Measurements from ENCODE around the gene PUM1.

DNA sequence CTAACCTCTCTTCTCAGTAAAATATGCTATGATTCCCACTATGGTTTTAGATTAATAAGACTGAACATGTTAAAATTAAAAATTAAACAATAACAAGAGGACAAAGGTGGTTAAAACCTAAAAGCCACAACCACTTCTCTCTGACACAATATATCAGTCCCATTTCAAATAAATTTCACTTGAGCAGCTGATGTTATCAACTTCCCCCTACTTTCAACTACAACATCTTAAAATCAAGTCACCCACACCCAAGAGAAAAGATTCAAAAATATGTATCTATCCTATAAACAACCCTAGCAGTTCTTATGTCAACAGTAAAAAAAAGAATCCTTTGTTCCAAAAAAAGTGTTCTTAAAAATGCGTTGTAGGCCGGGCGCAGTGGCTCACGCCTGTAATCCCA is 7.5 kb downstream of the PUM1 start:
- TF ChIP-seq, protein P1, sequence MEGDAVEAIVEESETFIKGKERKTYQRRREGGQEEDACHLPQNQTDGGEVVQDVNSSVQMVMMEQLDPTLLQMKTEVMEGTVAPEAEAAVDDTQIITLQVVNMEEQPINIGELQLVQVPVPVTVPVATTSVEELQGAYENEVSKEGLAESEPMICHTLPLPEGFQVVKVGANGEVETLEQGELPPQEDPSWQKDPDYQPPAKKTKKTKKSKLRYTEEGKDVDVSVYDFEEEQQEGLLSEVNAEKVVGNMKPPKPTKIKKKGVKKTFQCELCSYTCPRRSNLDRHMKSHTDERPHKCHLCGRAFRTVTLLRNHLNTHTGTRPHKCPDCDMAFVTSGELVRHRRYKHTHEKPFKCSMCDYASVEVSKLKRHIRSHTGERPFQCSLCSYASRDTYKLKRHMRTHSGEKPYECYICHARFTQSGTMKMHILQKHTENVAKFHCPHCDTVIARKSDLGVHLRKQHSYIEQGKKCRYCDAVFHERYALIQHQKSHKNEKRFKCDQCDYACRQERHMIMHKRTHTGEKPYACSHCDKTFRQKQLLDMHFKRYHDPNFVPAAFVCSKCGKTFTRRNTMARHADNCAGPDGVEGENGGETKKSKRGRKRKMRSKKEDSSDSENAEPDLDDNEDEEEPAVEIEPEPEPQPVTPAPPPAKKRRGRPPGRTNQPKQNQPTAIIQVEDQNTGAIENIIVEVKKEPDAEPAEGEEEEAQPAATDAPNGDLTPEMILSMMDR (IDR thresholded peaks at IDR 0.05): no peak
- no peak for TF ChIP-seq ZFX (IDR thresholded peaks at IDR 0.05; ENCODE audit: borderline replicate concordance)

Data from 22Rv1 (cell line).